ENCODE results near the gene ADARB1. TPM values are rescaled to one million over a fixed set of nuclear protein-coding genes. Genes with fewer than 3 reads are reported as not detected.

Gene ADARB1
- total and polyA plus RNA-seq, 3 experiments from 2014 or later: 11.8 to 29.5 (median 28.9) TPM

GRCh38 chr21:45260191-45260825 lies 185.9 kb downstream of the ADARB1 start:
- Histone ChIP-seq H3K4me1 (ENCODE audit: insufficient read depth, low read length) (peaks cover 22% of the 10 kb centered on the region), H3K9me3 (ENCODE audit: low read length) (no peaks in the 10 kb centered on the region), H3K36me3 (ENCODE audit: insufficient read depth, low read length) (peaks cover 18% of the 10 kb centered on the region), H3K27me3 (ENCODE audit: insufficient read depth, low read length, poor library complexity, severe bottlenecking) (peaks cover 5% of the 10 kb centered on the region), H3K27ac (ENCODE audit: low read depth, low read length) (no peak overlapping the region), H3K4me3 (ENCODE audit: low read length) (no peak overlapping the region)
- DNase-seq: no peak
- Mint-ChIP-seq H3K36me3 (peaks cover 0 to 21% (median 3%) of the 10 kb centered on the region in 3 donors), H3K27me3 (peaks cover 0 to 3% of the 10 kb centered on the region in 2 donors), H3K27ac (peak overlapping the region in 1 of 8 donors; percentile 29), H3K4me3 (no peak overlapping the region), H3K9me3 (no peaks in the 10 kb centered on the region), H3K4me1 (peaks cover 0 to 21% (median 10%) of the 10 kb centered on the region in 3 donors)
- ChIA-PET CTCF (no interaction called here), POLR2A (no interaction called here)

GRCh38 chr21:45261093-45261492 lies 186.7 kb downstream of the ADARB1 start:
- no peak overlapping the region for H3K27ac ChIP-seq (ENCODE audit: low read depth, low read length)
- no peaks in the 10 kb centered on the region for H3K9me3 Mint-ChIP-seq
- H3K4me1 Mint-ChIP-seq: peaks cover 5 to 21% (median 12%) of the 10 kb centered on the region in 3 donors
- peaks cover 3% of the 10 kb centered on the region for H3K27me3 ChIP-seq (ENCODE audit: insufficient read depth, low read length, poor library complexity, severe bottlenecking)
- peaks cover 18% of the 10 kb centered on the region for H3K36me3 ChIP-seq (ENCODE audit: insufficient read depth, low read length)
- H3K4me3 ChIP-seq (ENCODE audit: low read length): no peak overlapping the region
- peaks cover 0 to 2% of the 10 kb centered on the region in 2 donors for H3K27me3 Mint-ChIP-seq
- peak overlapping the region in 1 of 8 donors; percentile 79 for H3K27ac Mint-ChIP-seq
- CTCF ChIA-PET: no interaction called here
- peaks cover 0 to 29% (median 3%) of the 10 kb centered on the region in 3 donors for H3K36me3 Mint-ChIP-seq
- no peak for DNase-seq
- POLR2A ChIA-PET: no interaction called here
- no peaks in the 10 kb centered on the region for H3K9me3 ChIP-seq (ENCODE audit: low read length)
- H3K4me1 ChIP-seq (ENCODE audit: insufficient read depth, low read length): peaks cover 24% of the 10 kb centered on the region
- H3K4me3 Mint-ChIP-seq: no peak overlapping the region

- Mint-ChIP-seq H3K9me3 (no peaks in the 10 kb centered on the region), H3K4me3 (no peak overlapping the region), H3K4me1 (peaks cover 15 to 22% (median 16%) of the 10 kb centered on the region in 3 donors), H3K36me3 (peaks cover 5 to 36% (median 7%) of the 10 kb centered on the region in 3 donors), H3K27me3 (peaks cover 0 to 2% of the 10 kb centered on the region in 2 donors), H3K27ac (peak overlapping the region in 4 of 8 donors; percentile 23 to 70 (median 44))
- Histone ChIP-seq H3K27me3 (ENCODE audit: insufficient read depth, low read length, poor library complexity, severe bottlenecking) (no peaks in the 10 kb centered on the region), H3K36me3 (ENCODE audit: insufficient read depth, low read length) (peaks cover 18% of the 10 kb centered on the region), H3K4me1 (ENCODE audit: insufficient read depth, low read length) (peaks cover 24% of the 10 kb centered on the region), H3K9me3 (ENCODE audit: low read length) (no peaks in the 10 kb centered on the region), H3K27ac (ENCODE audit: low read depth, low read length) (no peak overlapping the region), H3K4me3 (ENCODE audit: low read length) (no peak overlapping the region)
- ChIA-PET POLR2A (no interaction called here), CTCF (no interaction called here)
- no peak for DNase-seq
These were observed 187.7 kb downstream of the ADARB1 start for GRCh38 chr21:45262041-45262581.

- ChIA-PET CTCF (no interaction called here), POLR2A (no interaction called here)
- H3K27me3 ChIP-seq (ENCODE audit: insufficient read depth, low read length, poor library complexity, severe bottlenecking): no peaks in the 10 kb centered on the region
- Mint-ChIP-seq H3K27ac (peak overlapping the region in 3 of 8 donors; percentile 41 to 92 (median 70)), H3K4me1 (peaks cover 16 to 23% (median 21%) of the 10 kb centered on the region in 3 donors), H3K27me3 (peaks cover 0 to 2% of the 10 kb centered on the region in 2 donors), H3K9me3 (no peaks in the 10 kb centered on the region), H3K4me3 (no peak overlapping the region), H3K36me3 (peaks cover 7 to 41% (median 9%) of the 10 kb centered on the region in 3 donors)
- H3K9me3 ChIP-seq (ENCODE audit: low read length): no peaks in the 10 kb centered on the region
- H3K4me1 ChIP-seq (ENCODE audit: insufficient read depth, low read length): peaks cover 22% of the 10 kb centered on the region
- H3K4me3 ChIP-seq (ENCODE audit: low read length): no peak overlapping the region
- peaks cover 18% of the 10 kb centered on the region for H3K36me3 ChIP-seq (ENCODE audit: insufficient read depth, low read length)
- no peak overlapping the region for H3K27ac ChIP-seq (ENCODE audit: low read depth, low read length)
- DNase-seq: peak in 1 of 5 donors; percentile 13
These were observed 188.2 kb downstream of the ADARB1 start for GRCh38 chr21:45262616-45263015.

- no peaks in the 10 kb centered on the region for H3K27me3 ChIP-seq (ENCODE audit: insufficient read depth, low read length, poor library complexity, severe bottlenecking)
- Mint-ChIP-seq H3K4me3 (peak overlapping the region in 1 of 7 donors; percentile 59), H3K4me1 (peaks cover 16 to 24% (median 22%) of the 10 kb centered on the region in 3 donors), H3K36me3 (peaks cover 7 to 47% (median 11%) of the 10 kb centered on the region in 3 donors), H3K27me3 (peaks cover 0 to 2% of the 10 kb centered on the region in 2 donors), H3K9me3 (no peaks in the 10 kb centered on the region), H3K27ac (peak overlapping the region in 2 of 8 donors; percentile 30 to 43)
- no peak for DNase-seq
- H3K9me3 ChIP-seq (ENCODE audit: low read length): no peaks in the 10 kb centered on the region
- ChIA-PET CTCF (no interaction called here), POLR2A (no interaction called here)
- H3K27ac ChIP-seq (ENCODE audit: low read depth, low read length): no peak overlapping the region
- H3K4me3 ChIP-seq (ENCODE audit: low read length): no peak overlapping the region
- peaks cover 22% of the 10 kb centered on the region for H3K4me1 ChIP-seq (ENCODE audit: insufficient read depth, low read length)
- peaks cover 18% of the 10 kb centered on the region for H3K36me3 ChIP-seq (ENCODE audit: insufficient read depth, low read length)
These were observed 189.2 kb downstream of the ADARB1 start for GRCh38 chr21:45263534-45263933.

GRCh38 chr21:45264146-45264911 lies 189.9 kb downstream of the ADARB1 start:
- POLR2A ChIA-PET: no interaction called here
- no peaks in the 10 kb centered on the region for H3K27me3 ChIP-seq (ENCODE audit: insufficient read depth, low read length, poor library complexity, severe bottlenecking)
- Mint-ChIP-seq H3K36me3 (peaks cover 7 to 48% (median 11%) of the 10 kb centered on the region in 3 donors), H3K4me3 (no peak overlapping the region), H3K27ac (peak overlapping the region in 4 of 8 donors; percentile 29 to 43 (median 34)), H3K27me3 (no peaks in the 10 kb centered on the region), H3K9me3 (no peaks in the 10 kb centered on the region), H3K4me1 (peaks cover 16 to 24% (median 22%) of the 10 kb centered on the region in 3 donors)
- peaks cover 18% of the 10 kb centered on the region for H3K36me3 ChIP-seq (ENCODE audit: insufficient read depth, low read length)
- H3K4me1 ChIP-seq (ENCODE audit: insufficient read depth, low read length): peaks cover 22% of the 10 kb centered on the region
- H3K9me3 ChIP-seq (ENCODE audit: low read length): no peaks in the 10 kb centered on the region
- no peak for DNase-seq
- CTCF ChIA-PET: no interaction called here
- H3K27ac ChIP-seq (ENCODE audit: low read depth, low read length): no peak overlapping the region
- no peak overlapping the region for H3K4me3 ChIP-seq (ENCODE audit: low read length)

- Histone ChIP-seq H3K4me1 (ENCODE audit: insufficient read depth, low read length) (peaks cover 22% of the 10 kb centered on the region), H3K4me3 (ENCODE audit: low read length) (no peak overlapping the region), H3K9me3 (ENCODE audit: low read length) (no peaks in the 10 kb centered on the region), H3K27ac (ENCODE audit: low read depth, low read length) (no peak overlapping the region), H3K27me3 (ENCODE audit: insufficient read depth, low read length, poor library complexity, severe bottlenecking) (no peaks in the 10 kb centered on the region), H3K36me3 (ENCODE audit: insufficient read depth, low read length) (peaks cover 21% of the 10 kb centered on the region)
- Mint-ChIP-seq H3K4me1 (peaks cover 16 to 24% (median 22%) of the 10 kb centered on the region in 3 donors), H3K27me3 (no peaks in the 10 kb centered on the region), H3K27ac (peak overlapping the region in 1 of 8 donors; percentile 11), H3K36me3 (peaks cover 7 to 51% (median 11%) of the 10 kb centered on the region in 3 donors), H3K9me3 (no peaks in the 10 kb centered on the region), H3K4me3 (no peak overlapping the region)
- POLR2A ChIA-PET: no interaction called here
- CTCF ChIA-PET: no interaction called here
- DNase-seq: no peak
These were observed 190.6 kb downstream of the ADARB1 start for GRCh38 chr21:45264912-45265515.

Data from CD8-positive, alpha-beta memory T cell (primary cell).